Activated B cell treated with CpG ODN at 0.5 μM for 24 hours (primary cell): ENCODE data around the gene KCTD7. TPM values are rescaled to one million over a fixed set of nuclear protein-coding genes. Genes with fewer than 3 reads are reported as not detected.
"Not testable (repeated sequence)": the region's sequence is repeated elsewhere in the genome, so short reads cannot be mapped to it uniquely, and the experiment has no call there.

Source experiments
- ATAC-seq: fragments of 200-7000 bp; cut with Tn5 transposase; one replicate; pipeline ENCODE4 v1.10.0; 2021; ENCODE audit warnings: low read depth, mild to moderate bottlenecking, moderate library complexity
- CTCF ChIA-PET: fragments of 350-600 bp; sonication (Branson Sonifier 250); formaldehyde crosslinking; loops from one replicate; lab custom pipeline; 2021; ENCODE audit warnings: antibody characterized with exemption; lab: Charles Lee
- POLR2A ChIA-PET: fragments of 350-600 bp; sonication (Branson Sonifier 250); formaldehyde crosslinking; loops from one replicate; lab custom pipeline; 2021; ENCODE audit warnings: antibody characterized with exemption; lab: Charles Lee
- DNase-seq: peaks from one replicate; pipeline ENCODE4 v3.0.0; 2022
- H3K27ac Mint-ChIP-seq: one replicate; pipeline ENCODE4 v1.8.0; 2020; ENCODE audit warnings: mixed read lengths
- H3K27me3 Mint-ChIP-seq: one replicate; pipeline ENCODE4 v1.8.0; 2021; ENCODE audit warnings: mixed read lengths
- H3K36me3 Mint-ChIP-seq: one replicate; pipeline ENCODE4 v1.8.0; 2021; ENCODE audit warnings: low read depth, mixed read lengths
- H3K4me1 Mint-ChIP-seq: one replicate; pipeline ENCODE4 v1.8.0; 2021; ENCODE audit warnings: mixed read lengths
- H3K4me3 Mint-ChIP-seq: one replicate; pipeline ENCODE4 v1.8.0; 2020; ENCODE audit warnings: mild to moderate bottlenecking, mixed read lengths
- H3K9me3 Mint-ChIP-seq: one replicate; pipeline ENCODE4 v1.8.0; 2020; ENCODE audit warnings: mixed read lengths
- intact Hi-C: fragments of 100-400 bp; cut with micrococcal nuclease; formaldehyde crosslinking; loops from one replicate; pipeline ENCODE4 v1.15.1; 2024
- total RNA-seq: library from RNA; stranded (reverse); gene quantifications from 2 replicates; pipeline ENCODE4 v1.2.3, GENCODE V29; 2022
- TF ChIP-seq, protein P1 (sequence below): fragments of 200-600 bp; IDR thresholded peaks from one replicate; pipeline ENCODE4 v1.8.0; 2022; ENCODE audit warnings: antibody characterized with exemption, mild to moderate bottlenecking

The KCTD7 gene
- total RNA-seq, 1 donor from 2014 or later = 13.2 TPM

DNA sequence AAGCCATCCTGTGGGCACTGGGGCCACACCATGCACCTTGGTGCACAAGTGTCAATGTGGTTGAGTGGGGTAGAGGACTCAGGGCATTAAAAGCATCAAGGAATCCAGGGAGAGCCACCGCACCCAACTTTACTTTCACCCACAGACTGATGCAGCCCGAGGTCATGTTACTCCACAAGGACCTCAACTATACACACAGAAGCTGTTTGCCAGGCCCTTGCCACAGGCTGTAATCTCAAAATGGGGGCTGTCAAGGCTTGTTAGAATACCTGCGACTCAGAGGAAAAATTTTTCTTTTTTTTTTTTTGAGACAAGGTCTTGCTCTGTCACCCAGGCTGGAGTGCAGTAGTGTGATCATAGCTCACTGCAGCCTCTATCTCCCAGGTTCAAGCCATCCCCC lies 26.5 kb upstream of the KCTD7 start:
- Mint-ChIP-seq H3K4me1 (no peaks in the 10 kb centered on the region), H3K9me3 (no peaks in the 10 kb centered on the region), H3K4me3 (no peak overlapping the region), H3K27me3 (no peaks in the 10 kb centered on the region), H3K36me3 (no peaks in the 10 kb centered on the region), H3K27ac (no peak overlapping the region)
- no peak for DNase-seq
- no peak for ATAC-seq
- intact Hi-C loops = no loop called here
- ChIA-PET CTCF (no interaction called here), POLR2A (interaction anchor here (0.7 kb wide), 1 partner anchor 23 kb away, joined by 4 read pairs; no protein-coding TSS in a partner anchor)
- TF ChIP-seq, protein P1, sequence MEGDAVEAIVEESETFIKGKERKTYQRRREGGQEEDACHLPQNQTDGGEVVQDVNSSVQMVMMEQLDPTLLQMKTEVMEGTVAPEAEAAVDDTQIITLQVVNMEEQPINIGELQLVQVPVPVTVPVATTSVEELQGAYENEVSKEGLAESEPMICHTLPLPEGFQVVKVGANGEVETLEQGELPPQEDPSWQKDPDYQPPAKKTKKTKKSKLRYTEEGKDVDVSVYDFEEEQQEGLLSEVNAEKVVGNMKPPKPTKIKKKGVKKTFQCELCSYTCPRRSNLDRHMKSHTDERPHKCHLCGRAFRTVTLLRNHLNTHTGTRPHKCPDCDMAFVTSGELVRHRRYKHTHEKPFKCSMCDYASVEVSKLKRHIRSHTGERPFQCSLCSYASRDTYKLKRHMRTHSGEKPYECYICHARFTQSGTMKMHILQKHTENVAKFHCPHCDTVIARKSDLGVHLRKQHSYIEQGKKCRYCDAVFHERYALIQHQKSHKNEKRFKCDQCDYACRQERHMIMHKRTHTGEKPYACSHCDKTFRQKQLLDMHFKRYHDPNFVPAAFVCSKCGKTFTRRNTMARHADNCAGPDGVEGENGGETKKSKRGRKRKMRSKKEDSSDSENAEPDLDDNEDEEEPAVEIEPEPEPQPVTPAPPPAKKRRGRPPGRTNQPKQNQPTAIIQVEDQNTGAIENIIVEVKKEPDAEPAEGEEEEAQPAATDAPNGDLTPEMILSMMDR = no peak

DNA sequence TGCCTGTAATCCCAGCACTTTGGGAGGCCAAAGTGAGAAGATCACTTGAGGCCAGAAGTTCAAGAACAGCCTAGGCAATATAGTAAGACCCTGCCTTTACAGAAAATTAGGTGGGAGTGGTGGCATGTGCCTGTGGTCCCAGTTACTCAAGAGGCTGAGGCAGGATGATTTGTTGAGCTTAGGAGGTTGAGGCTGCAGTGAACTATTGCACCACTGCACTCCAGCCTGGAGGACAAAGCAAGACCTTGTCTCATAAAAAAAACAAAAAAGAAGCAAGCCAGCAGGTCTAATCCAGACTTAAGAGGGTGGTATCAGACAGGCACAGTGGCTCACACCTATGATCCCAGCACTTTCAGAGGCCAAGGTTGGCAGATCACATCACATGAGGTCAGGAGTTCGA lies 24.5 kb upstream of the KCTD7 start:
- POLR2A ChIA-PET = no interaction called here
- intact Hi-C loops = no loop called here
- TF ChIP-seq, protein P1 = no peak
- no peaks in the 10 kb centered on the region for H3K27me3 Mint-ChIP-seq
- no peaks in the 10 kb centered on the region for H3K36me3 Mint-ChIP-seq
- CTCF ChIA-PET = no interaction called here
- H3K4me3 Mint-ChIP-seq = no peak overlapping the region
- ATAC-seq (no peak), DNase-seq (no peak)
- H3K27ac Mint-ChIP-seq = no peak overlapping the region
- no peaks in the 10 kb centered on the region for H3K9me3 Mint-ChIP-seq
- no peaks in the 10 kb centered on the region for H3K4me1 Mint-ChIP-seq

DNA sequence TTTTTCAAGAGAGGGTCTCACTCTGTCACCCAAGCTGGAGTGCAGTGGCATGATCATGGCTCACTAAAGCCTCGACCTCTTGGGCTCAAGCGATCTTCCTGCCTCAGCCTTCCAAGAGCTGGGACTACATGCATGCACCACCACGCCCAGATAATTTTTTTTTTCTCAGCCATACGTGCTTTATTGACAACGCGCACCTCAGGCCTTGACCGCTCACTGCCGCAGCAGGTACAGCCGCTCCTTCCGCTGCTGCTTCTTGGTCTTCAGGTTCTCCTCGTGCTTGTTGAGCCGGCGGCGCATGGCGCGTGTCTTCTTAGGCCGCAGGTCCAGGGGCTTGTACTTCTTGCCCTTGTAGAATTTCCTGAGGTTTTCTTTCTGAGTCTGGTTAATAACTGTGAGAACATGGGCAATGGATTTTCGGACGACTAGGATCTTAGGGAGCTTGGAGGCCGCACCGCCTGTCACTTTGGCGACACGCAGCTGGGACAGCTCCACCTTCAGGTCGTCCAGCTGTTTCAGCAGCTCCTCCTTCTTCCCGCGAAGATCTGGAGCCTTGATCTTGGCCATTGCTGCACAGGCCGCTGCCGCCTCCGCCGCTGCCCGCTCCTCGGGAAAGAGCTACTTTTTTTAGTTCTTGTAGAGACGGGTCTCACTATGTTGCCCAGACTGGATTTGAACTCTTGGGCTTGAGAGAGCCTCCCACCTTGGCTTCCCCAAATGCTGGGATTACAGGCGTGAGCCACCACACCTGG lies 22.0 kb upstream of the KCTD7 start:
- ATAC-seq, CTCF ChIA-PET, H3K27me3 Mint-ChIP-seq, H3K9me3 Mint-ChIP-seq, H3K4me3 Mint-ChIP-seq, DNase-seq, H3K4me1 Mint-ChIP-seq, H3K36me3 Mint-ChIP-seq, H3K27ac Mint-ChIP-seq, POLR2A ChIA-PET, intact Hi-C loops: not testable (repeated sequence)

DNA sequence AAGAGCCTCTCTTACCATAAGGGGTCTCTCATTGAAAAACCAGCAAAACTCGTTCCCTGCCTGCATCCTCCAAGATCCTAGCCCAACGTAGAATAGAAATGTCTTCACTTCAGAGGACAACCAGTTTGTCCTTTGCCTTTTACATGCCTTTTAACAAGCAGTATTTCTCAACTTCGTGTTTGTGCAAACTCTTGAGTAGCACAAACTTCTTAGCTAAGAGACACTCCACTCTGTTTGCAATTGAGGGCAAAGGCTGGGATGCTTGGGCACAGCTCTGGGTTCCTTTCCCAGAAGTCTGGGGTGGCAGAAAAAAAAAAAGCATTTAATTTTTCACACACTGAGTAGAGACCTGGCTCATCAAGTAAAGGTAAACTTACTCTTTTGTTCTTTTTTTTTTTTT lies 19.5 kb upstream of the KCTD7 start:
- Mint-ChIP-seq H3K9me3 (no peaks in the 10 kb centered on the region), H3K4me3 (no peak overlapping the region), H3K36me3 (no peaks in the 10 kb centered on the region), H3K4me1 (no peaks in the 10 kb centered on the region), H3K27ac (no peak overlapping the region), H3K27me3 (no peaks in the 10 kb centered on the region)
- ATAC-seq (no peak), DNase-seq (no peak)
- ChIA-PET POLR2A (no interaction called here), CTCF (no interaction called here)
- TF ChIP-seq, protein P1 = no peak
- intact Hi-C loops = no loop called here

DNA sequence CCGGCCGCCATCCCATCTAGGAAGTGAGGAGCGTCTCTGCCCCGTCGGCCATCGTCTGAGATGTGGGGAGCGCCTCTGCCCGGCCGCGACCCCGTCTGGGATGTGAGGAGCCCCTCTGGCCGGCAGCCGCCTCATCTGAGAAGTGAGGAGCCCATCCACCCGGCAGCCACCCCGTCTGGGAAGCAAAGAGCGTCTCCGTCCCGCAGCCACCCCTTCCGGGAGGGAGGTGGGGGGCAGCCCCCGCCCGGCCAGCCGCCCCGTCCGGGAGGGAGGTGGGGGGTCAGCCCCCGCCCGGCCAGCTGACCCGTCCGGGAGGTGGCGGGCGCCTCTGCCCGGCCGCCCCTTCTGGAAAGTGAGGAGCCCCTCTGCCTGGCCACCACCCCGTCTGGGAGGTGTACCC lies 14.1 kb upstream of the KCTD7 start:
- H3K4me1 Mint-ChIP-seq, ATAC-seq, H3K4me3 Mint-ChIP-seq, H3K27ac Mint-ChIP-seq, H3K27me3 Mint-ChIP-seq, H3K36me3 Mint-ChIP-seq, H3K9me3 Mint-ChIP-seq, intact Hi-C loops, POLR2A ChIA-PET, CTCF ChIA-PET, DNase-seq: not testable (repeated sequence)

DNA sequence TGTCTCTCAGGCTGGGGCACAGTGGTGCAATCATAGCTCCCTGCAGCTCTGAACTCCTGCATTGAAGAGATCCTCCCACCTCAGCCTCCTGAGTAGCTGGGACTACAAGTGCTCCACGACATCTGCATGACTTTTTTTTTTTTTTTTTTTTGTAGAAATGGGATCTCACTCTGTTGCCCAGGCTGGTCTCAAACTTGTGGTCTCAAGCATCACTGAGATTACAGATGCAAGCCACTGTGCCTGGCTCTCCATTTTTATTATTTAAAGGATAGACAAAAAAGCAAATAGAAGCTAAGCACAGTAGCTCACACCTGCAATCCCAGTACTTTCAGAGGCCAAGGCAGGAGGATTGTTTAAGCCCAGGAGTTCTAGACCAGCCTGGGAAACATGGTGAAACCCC lies 13.0 kb upstream of the KCTD7 start:
- CTCF ChIA-PET = no interaction called here
- TF ChIP-seq, protein P1 = no peak

More for the DNA sequence above, 13.0 kb upstream of the KCTD7 start:
- POLR2A ChIA-PET = no interaction called here
- H3K4me3 Mint-ChIP-seq = no peak overlapping the region
- intact Hi-C loops = no loop called here
- H3K9me3 Mint-ChIP-seq = no peaks in the 10 kb centered on the region
- no peaks in the 10 kb centered on the region for H3K36me3 Mint-ChIP-seq
- DNase-seq = no peak
- no peak overlapping the region for H3K27ac Mint-ChIP-seq
- no peaks in the 10 kb centered on the region for H3K4me1 Mint-ChIP-seq
- H3K27me3 Mint-ChIP-seq = no peaks in the 10 kb centered on the region
- no peak for ATAC-seq
